Esophagus muscularis mucosa (tissue), 3 donors: ENCODE data around the gene RNF175.

Source experiments
- POLR2A ChIP-seq: fragments of 450-650 bp; IDR thresholded peaks from one replicate; pipeline ENCODE4 v1.6.1; 2017; ENCODE audit warnings: antibody characterized with exemption, moderate library complexity, mild to moderate bottlenecking, low read depth
- TF ChIP-seq, protein P1 (sequence below), 3 experiments: fragments of 200-600 bp in 2 of 3; fragments of 450-650 bp in 1 of 3; sonication (generic) in 2 of 3; IDR thresholded peaks; one replicate each; pipeline ENCODE4 v1.5.1; 2017 to 2019; ENCODE audit warnings: antibody characterized with exemption in 3 of 3, mild to moderate bottlenecking in 2 of 3, moderate library complexity in 1 of 3

DNA sequence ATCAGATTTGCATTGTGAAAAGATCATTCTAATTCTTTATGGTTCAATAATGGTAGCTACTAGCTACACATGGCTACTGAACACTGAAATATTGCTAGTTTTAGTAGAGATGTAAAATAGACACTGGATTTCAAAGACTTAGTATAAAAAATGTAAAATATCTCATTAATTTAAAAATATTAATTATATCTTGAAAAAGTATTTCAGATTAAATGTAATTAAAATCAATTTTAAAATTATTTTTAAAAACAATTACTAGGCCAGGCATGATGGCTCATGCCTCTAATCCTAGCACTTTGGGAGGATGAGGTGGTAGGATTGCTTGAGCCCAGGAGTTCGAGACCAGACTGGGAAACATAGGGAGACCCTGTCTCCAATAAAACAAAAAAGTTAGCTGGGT is 96.2 kb downstream of the RNF175 start:
- TF ChIP-seq, protein P1, sequence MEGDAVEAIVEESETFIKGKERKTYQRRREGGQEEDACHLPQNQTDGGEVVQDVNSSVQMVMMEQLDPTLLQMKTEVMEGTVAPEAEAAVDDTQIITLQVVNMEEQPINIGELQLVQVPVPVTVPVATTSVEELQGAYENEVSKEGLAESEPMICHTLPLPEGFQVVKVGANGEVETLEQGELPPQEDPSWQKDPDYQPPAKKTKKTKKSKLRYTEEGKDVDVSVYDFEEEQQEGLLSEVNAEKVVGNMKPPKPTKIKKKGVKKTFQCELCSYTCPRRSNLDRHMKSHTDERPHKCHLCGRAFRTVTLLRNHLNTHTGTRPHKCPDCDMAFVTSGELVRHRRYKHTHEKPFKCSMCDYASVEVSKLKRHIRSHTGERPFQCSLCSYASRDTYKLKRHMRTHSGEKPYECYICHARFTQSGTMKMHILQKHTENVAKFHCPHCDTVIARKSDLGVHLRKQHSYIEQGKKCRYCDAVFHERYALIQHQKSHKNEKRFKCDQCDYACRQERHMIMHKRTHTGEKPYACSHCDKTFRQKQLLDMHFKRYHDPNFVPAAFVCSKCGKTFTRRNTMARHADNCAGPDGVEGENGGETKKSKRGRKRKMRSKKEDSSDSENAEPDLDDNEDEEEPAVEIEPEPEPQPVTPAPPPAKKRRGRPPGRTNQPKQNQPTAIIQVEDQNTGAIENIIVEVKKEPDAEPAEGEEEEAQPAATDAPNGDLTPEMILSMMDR (IDR thresholded peaks at IDR 0.05): no peak
- TF ChIP-seq POLR2A: no peak
